Measurements from ENCODE around the gene RIC1.
A peak's percentile ranks its signal among the peaks of the same experiment; 100 is the strongest.
"Not testable (repeated sequence)": the region's sequence is repeated elsewhere in the genome, so short reads cannot be mapped to it uniquely, and the experiment has no call there.

The RIC1 gene

GRCh38 chr9:5628530-5629311 is at the start of gene RIC1:
RIC1 (plus strand) TSS chr9:5629107; CDS start chr9:5629310, 203 bp downstream.
- peak; percentile 85 for DNase-seq (ENCODE audit: low read depth)

GRCh38 chr9:5579881-5580280 is 49.0 kb upstream of the RIC1 start:
- no peak for DNase-seq (ENCODE audit: low read depth)

GRCh38 chr9:5580650-5581049 is 48.3 kb upstream of the RIC1 start:
- DNase-seq (ENCODE audit: low read depth): no peak

- not testable (repeated sequence) for DNase-seq (ENCODE audit: low read depth)
These were observed 47.2 kb upstream of the RIC1 start for GRCh38 chr9:5581706-5582105.

- no peak for DNase-seq (ENCODE audit: low read depth)
These were observed 46.1 kb upstream of the RIC1 start for GRCh38 chr9:5582835-5583195.

GRCh38 chr9:5586391-5586802 is 42.5 kb upstream of the RIC1 start:
- DNase-seq (ENCODE audit: low read depth): no peak

- DNase-seq (ENCODE audit: low read depth): peak; percentile 7
These were observed 41.9 kb upstream of the RIC1 start for GRCh38 chr9:5587024-5587423.

GRCh38 chr9:5592231-5592630 is 36.7 kb upstream of the RIC1 start:
- no peak for DNase-seq (ENCODE audit: low read depth)

GRCh38 chr9:5592904-5593303 is 36.0 kb upstream of the RIC1 start:
- no peak for DNase-seq (ENCODE audit: low read depth)

- no peak for DNase-seq (ENCODE audit: low read depth)
These were observed 35.0 kb upstream of the RIC1 start for GRCh38 chr9:5593904-5594303.

- no peak for DNase-seq (ENCODE audit: low read depth)
These were observed 32.7 kb upstream of the RIC1 start for GRCh38 chr9:5596173-5596572.

GRCh38 chr9:5608298-5609225 is 20.3 kb upstream of the RIC1 start:
- DNase-seq (ENCODE audit: low read depth): no peak

- no peak for DNase-seq (ENCODE audit: low read depth)
These were observed 19.7 kb upstream of the RIC1 start for GRCh38 chr9:5609226-5609596.

GRCh38 chr9:5610491-5610890 is 18.4 kb upstream of the RIC1 start:
- DNase-seq (ENCODE audit: low read depth): no peak

- no peak for DNase-seq (ENCODE audit: low read depth)
These were observed 17.4 kb upstream of the RIC1 start for GRCh38 chr9:5611321-5612184.

GRCh38 chr9:5612185-5612530 is 16.7 kb upstream of the RIC1 start:
- no peak for DNase-seq (ENCODE audit: low read depth)

- no peak for DNase-seq (ENCODE audit: low read depth)
These were observed 14.7 kb upstream of the RIC1 start for GRCh38 chr9:5614192-5614591.

GRCh38 chr9:5614985-5615384 is 13.9 kb upstream of the RIC1 start:
- DNase-seq (ENCODE audit: low read depth): no peak

- no peak for DNase-seq (ENCODE audit: low read depth)
These were observed 11.2 kb upstream of the RIC1 start for GRCh38 chr9:5617749-5618148.

- no peak for DNase-seq (ENCODE audit: low read depth)
These were observed 8.4 kb upstream of the RIC1 start for GRCh38 chr9:5620494-5620893.

GRCh38 chr9:5621327-5621726 is 7.6 kb upstream of the RIC1 start:
- DNase-seq (ENCODE audit: low read depth): no peak

GRCh38 chr9:5622016-5622415 is 6.9 kb upstream of the RIC1 start:
- no peak for DNase-seq (ENCODE audit: low read depth)

Data from stimulated activated CD8-positive, alpha-beta memory T cell treated with anti-CD3 and anti-CD28 coated beads, Interleukin-4, amount 100 ng/mL, for 24 hours (primary cell).